ENCODE data around the gene CARD14.

The CARD14 gene

GRCh38 chr17:80180192-80180591 lies 10.4 kb downstream of the CARD14 start:
- Histone ChIP-seq H3K9me3 (ENCODE audit: control insufficient read depth, low read length) (no peaks in the 10 kb centered on the region), H3K4me1 (no peaks in the 10 kb centered on the region), H3K79me2 (no peaks in the 10 kb centered on the region), H3K4me2 (ENCODE audit: low read length) (no peak overlapping the region), H3K4me3 (ENCODE audit: low read depth, low read length) (no peak overlapping the region), H2AFZ (no peak overlapping the region), H3K27ac (no peak overlapping the region), H3K9ac (no peak overlapping the region), H3K27me3 (ENCODE audit: control insufficient read depth, insufficient read depth, low read length) (no peaks in the 10 kb centered on the region), H3K36me3 (ENCODE audit: control insufficient read depth, insufficient read depth, low read length) (no peaks in the 10 kb centered on the region)
- TF ChIP-seq CTCF (IDR thresholded peaks at IDR 0.05): no peak

GRCh38 chr17:80181431-80181830 lies 11.6 kb downstream of the CARD14 start:
- Histone ChIP-seq H3K4me1 (no peaks in the 10 kb centered on the region), H3K27ac (no peak overlapping the region), H3K27me3 (ENCODE audit: control insufficient read depth, insufficient read depth, low read length) (no peaks in the 10 kb centered on the region), H3K9ac (no peak overlapping the region), H3K4me3 (ENCODE audit: low read depth, low read length) (no peak overlapping the region), H3K79me2 (no peaks in the 10 kb centered on the region), H3K36me3 (ENCODE audit: control insufficient read depth, insufficient read depth, low read length) (no peaks in the 10 kb centered on the region), H3K4me2 (ENCODE audit: low read length) (no peak overlapping the region), H2AFZ (no peak overlapping the region), H3K9me3 (ENCODE audit: control insufficient read depth, low read length) (no peaks in the 10 kb centered on the region)
- TF ChIP-seq CTCF (IDR thresholded peaks at IDR 0.05): no peak

- Histone ChIP-seq H3K27ac (no peak overlapping the region), H3K4me2 (ENCODE audit: low read length) (no peak overlapping the region), H3K4me3 (ENCODE audit: low read depth, low read length) (no peak overlapping the region), H3K4me1 (no peaks in the 10 kb centered on the region), H3K9ac (no peak overlapping the region), H3K9me3 (ENCODE audit: control insufficient read depth, low read length) (no peaks in the 10 kb centered on the region), H3K36me3 (ENCODE audit: control insufficient read depth, insufficient read depth, low read length) (no peaks in the 10 kb centered on the region), H3K27me3 (ENCODE audit: control insufficient read depth, insufficient read depth, low read length) (no peaks in the 10 kb centered on the region), H2AFZ (no peak overlapping the region), H3K79me2 (no peaks in the 10 kb centered on the region)
- TF ChIP-seq CTCF (IDR thresholded peaks at IDR 0.05): no peak
These were observed 12.5 kb downstream of the CARD14 start for GRCh38 chr17:80182118-80182844.

DNA sequence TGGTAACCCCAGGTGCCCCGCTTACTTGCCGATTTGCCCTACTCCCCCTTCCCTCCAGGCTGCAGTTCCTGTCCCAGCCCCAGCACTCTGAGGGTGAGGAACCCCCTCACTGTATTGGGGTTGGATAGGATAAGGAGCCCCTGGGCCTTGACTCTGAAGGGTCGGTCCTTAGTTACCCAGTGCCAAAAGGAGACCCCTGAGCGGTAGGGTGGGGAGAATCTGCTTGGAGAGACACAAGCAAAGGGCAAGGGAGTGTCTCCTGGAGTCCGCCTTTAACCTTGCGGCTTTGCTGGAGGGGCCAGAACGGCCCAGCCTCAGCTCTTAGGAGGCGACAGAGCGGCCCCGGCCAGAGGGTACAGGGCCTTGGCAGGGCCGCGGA lies 13.0 kb downstream of the CARD14 start:
- Histone ChIP-seq H3K27ac (no peak overlapping the region), H2AFZ (no peak overlapping the region), H3K9me3 (ENCODE audit: control insufficient read depth, low read length) (no peaks in the 10 kb centered on the region), H3K27me3 (ENCODE audit: control insufficient read depth, insufficient read depth, low read length) (no peaks in the 10 kb centered on the region), H3K79me2 (no peaks in the 10 kb centered on the region), H3K4me2 (ENCODE audit: low read length) (no peak overlapping the region), H3K9ac (no peak overlapping the region), H3K36me3 (ENCODE audit: control insufficient read depth, insufficient read depth, low read length) (no peaks in the 10 kb centered on the region), H3K4me1 (no peaks in the 10 kb centered on the region), H3K4me3 (ENCODE audit: low read depth, low read length) (no peak overlapping the region)
- TF ChIP-seq CTCF (IDR thresholded peaks at IDR 0.05): no peak
